ENCODE measurements around the gene FOXP1.

The FOXP1 gene

DNA sequence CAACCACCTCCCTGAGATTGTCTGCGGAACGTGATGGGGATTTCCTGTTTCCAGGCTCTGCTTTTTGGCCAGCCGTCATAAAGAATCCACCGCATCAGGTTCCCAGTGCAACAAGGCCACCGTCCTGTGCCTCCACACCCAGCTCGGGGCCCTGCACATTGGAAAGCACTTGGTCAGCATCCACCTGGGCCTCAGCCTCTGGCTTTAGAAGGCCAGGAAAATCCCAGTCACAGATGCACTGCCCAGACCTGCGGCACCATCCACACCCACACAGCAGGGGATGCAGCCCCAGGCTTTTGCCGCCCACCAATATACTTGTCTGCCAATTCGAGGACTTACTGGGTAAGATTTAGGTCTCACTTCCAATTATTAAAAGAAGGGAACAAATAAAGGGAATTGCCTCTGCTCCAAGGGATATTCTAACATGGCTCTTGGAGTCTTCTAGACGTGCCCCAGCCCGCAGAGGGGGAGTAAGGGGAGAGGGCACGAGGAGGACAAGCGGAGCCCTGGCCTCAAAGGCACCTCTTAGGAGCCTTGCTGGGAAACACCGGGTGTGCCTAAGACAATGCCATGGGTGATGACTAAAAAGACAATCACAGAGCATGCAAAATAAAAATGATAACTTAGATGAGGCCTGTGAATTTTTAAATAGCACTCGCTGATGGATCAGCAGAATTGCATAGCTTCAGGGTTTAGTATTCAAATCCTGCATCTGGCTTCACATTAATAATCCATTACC lies 169.2 kb downstream of the FOXP1 start:
- no peak overlapping the region for H3K4me3 ChIP-seq (ENCODE audit: low read depth in 1 of 2, low read length in 2 of 2)
- no peaks in the 10 kb centered on the region for H3K9me3 ChIP-seq (ENCODE audit: control insufficient read depth in 1 of 2, low read length in 2 of 2)
- no peak overlapping the region for H3K9ac ChIP-seq (ENCODE audit: low read depth in 1 of 2, low read length in 2 of 2)
- H3K4me1 ChIP-seq (ENCODE audit: control insufficient read depth in 1 of 2, insufficient read depth in 2 of 2, low read length in 2 of 2) = no peaks in the 10 kb centered on the region
- no peaks in the 10 kb centered on the region for H3K36me3 ChIP-seq (ENCODE audit: control insufficient read depth in 1 of 2, insufficient read depth in 2 of 2, low read length in 2 of 2)
- no peaks in the 10 kb centered on the region for H3K27me3 ChIP-seq (ENCODE audit: control insufficient read depth in 1 of 2, insufficient read depth in 2 of 2, low read length in 2 of 2)
- no peak overlapping the region for H3K27ac ChIP-seq (ENCODE audit: low read depth, low read length)

DNA sequence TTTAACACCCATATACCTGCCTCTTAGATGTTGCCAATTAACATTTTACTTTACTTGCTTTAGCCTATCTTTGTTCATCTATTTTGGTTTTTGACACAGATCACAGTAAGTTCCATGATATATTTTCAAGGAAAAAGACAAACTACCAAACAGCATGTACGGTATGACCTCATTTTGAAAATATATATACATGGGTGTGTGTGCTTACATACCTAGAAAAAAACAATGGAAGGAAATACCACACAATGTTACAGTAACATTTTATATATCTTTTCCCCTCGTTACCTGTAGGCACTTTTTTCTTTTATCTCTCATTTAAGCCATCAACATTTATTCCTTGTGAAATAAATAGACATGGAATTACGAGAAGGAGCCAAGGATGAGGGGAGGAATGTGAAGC lies 170.0 kb downstream of the FOXP1 start:
- H3K27ac ChIP-seq (ENCODE audit: low read depth, low read length) = no peak overlapping the region
- no peak overlapping the region for H3K9ac ChIP-seq (ENCODE audit: low read depth in 1 of 2, low read length in 2 of 2)
- no peak overlapping the region for H3K4me3 ChIP-seq (ENCODE audit: low read depth in 1 of 2, low read length in 2 of 2)
- no peaks in the 10 kb centered on the region for H3K4me1 ChIP-seq (ENCODE audit: control insufficient read depth in 1 of 2, insufficient read depth in 2 of 2, low read length in 2 of 2)
- H3K36me3 ChIP-seq (ENCODE audit: control insufficient read depth in 1 of 2, insufficient read depth in 2 of 2, low read length in 2 of 2) = no peaks in the 10 kb centered on the region
- H3K9me3 ChIP-seq (ENCODE audit: control insufficient read depth in 1 of 2, low read length in 2 of 2) = no peaks in the 10 kb centered on the region
- H3K27me3 ChIP-seq (ENCODE audit: control insufficient read depth in 1 of 2, insufficient read depth in 2 of 2, low read length in 2 of 2) = no peaks in the 10 kb centered on the region

DNA sequence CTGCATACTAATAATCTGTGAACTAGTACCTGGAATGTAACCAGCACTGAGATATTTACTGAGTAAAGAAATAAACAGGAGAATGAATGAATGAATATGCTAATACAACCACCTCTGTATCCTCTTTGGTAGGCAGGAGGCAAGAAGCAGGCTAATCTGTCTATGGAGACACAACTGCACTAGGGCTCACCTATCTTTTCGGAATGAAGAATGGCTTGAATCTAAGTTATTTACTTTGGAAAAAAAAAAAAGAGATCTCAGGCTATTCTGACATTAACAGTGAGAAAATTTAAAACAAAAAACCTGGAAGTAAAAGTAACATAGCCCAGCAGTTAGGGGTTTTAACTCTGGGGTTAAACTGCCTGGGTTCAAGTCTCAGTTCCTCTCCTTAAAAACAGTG lies 174.2 kb downstream of the FOXP1 start:
- Histone ChIP-seq H3K9ac (ENCODE audit: low read depth in 1 of 2, low read length in 2 of 2) (no peak overlapping the region), H3K9me3 (ENCODE audit: control insufficient read depth in 1 of 2, low read length in 2 of 2) (no peaks in the 10 kb centered on the region), H3K4me3 (ENCODE audit: low read depth in 1 of 2, low read length in 2 of 2) (no peak overlapping the region), H3K27me3 (ENCODE audit: control insufficient read depth in 1 of 2, insufficient read depth in 2 of 2, low read length in 2 of 2) (no peaks in the 10 kb centered on the region), H3K27ac (ENCODE audit: low read depth, low read length) (no peak overlapping the region), H3K4me1 (ENCODE audit: control insufficient read depth in 1 of 2, insufficient read depth in 2 of 2, low read length in 2 of 2) (no peaks in the 10 kb centered on the region), H3K36me3 (ENCODE audit: control insufficient read depth in 1 of 2, insufficient read depth in 2 of 2, low read length in 2 of 2) (no peaks in the 10 kb centered on the region)

DNA sequence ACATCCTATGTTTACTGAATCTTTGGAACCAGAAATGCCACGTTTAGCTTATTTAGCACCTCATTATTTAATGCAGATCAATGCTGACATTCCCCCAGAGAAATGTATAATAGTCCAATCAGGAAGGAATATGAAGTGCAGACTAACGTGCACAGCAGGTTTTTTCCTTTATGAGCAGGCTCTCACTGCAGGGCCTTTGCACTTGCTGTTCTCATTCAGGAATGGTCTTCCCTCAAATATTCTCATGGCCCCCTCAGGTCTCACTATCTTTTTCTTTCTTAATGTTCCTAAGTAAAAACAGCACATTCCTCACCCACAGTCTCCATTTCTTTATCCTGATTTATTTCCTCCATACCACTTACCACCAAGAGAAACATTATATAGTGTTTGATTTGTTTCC lies 174.6 kb downstream of the FOXP1 start:
- Histone ChIP-seq H3K9me3 (ENCODE audit: control insufficient read depth in 1 of 2, low read length in 2 of 2) (no peaks in the 10 kb centered on the region), H3K27me3 (ENCODE audit: control insufficient read depth in 1 of 2, insufficient read depth in 2 of 2, low read length in 2 of 2) (no peaks in the 10 kb centered on the region), H3K27ac (ENCODE audit: low read depth, low read length) (no peak overlapping the region), H3K9ac (ENCODE audit: low read depth in 1 of 2, low read length in 2 of 2) (no peak overlapping the region), H3K36me3 (ENCODE audit: control insufficient read depth in 1 of 2, insufficient read depth in 2 of 2, low read length in 2 of 2) (no peaks in the 10 kb centered on the region), H3K4me1 (ENCODE audit: control insufficient read depth in 1 of 2, insufficient read depth in 2 of 2, low read length in 2 of 2) (no peaks in the 10 kb centered on the region), H3K4me3 (ENCODE audit: low read depth in 1 of 2, low read length in 2 of 2) (no peak overlapping the region)

GRCh38 chr3:71407823-71408222 lies 175.7 kb downstream of the FOXP1 start:
- no peak overlapping the region for H3K9ac ChIP-seq (ENCODE audit: low read depth in 1 of 2, low read length in 2 of 2)
- no peaks in the 10 kb centered on the region for H3K4me1 ChIP-seq (ENCODE audit: control insufficient read depth in 1 of 2, insufficient read depth in 2 of 2, low read length in 2 of 2)
- no peaks in the 10 kb centered on the region for H3K36me3 ChIP-seq (ENCODE audit: control insufficient read depth in 1 of 2, insufficient read depth in 2 of 2, low read length in 2 of 2)
- H3K27ac ChIP-seq (ENCODE audit: low read depth, low read length) = no peak overlapping the region
- no peaks in the 10 kb centered on the region for H3K27me3 ChIP-seq (ENCODE audit: control insufficient read depth in 1 of 2, insufficient read depth in 2 of 2, low read length in 2 of 2)
- H3K4me3 ChIP-seq (ENCODE audit: low read depth in 1 of 2, low read length in 2 of 2) = no peak overlapping the region
- no peaks in the 10 kb centered on the region for H3K9me3 ChIP-seq (ENCODE audit: control insufficient read depth in 1 of 2, low read length in 2 of 2)

GRCh38 chr3:71406972-71407810 lies 176.3 kb downstream of the FOXP1 start:
- Histone ChIP-seq H3K9ac (ENCODE audit: low read depth in 1 of 2, low read length in 2 of 2) (no peak overlapping the region), H3K9me3 (ENCODE audit: control insufficient read depth in 1 of 2, low read length in 2 of 2) (no peaks in the 10 kb centered on the region), H3K27ac (ENCODE audit: low read depth, low read length) (no peak overlapping the region), H3K27me3 (ENCODE audit: control insufficient read depth in 1 of 2, insufficient read depth in 2 of 2, low read length in 2 of 2) (no peaks in the 10 kb centered on the region), H3K36me3 (ENCODE audit: control insufficient read depth in 1 of 2, insufficient read depth in 2 of 2, low read length in 2 of 2) (no peaks in the 10 kb centered on the region), H3K4me1 (ENCODE audit: control insufficient read depth in 1 of 2, insufficient read depth in 2 of 2, low read length in 2 of 2) (no peaks in the 10 kb centered on the region), H3K4me3 (ENCODE audit: low read depth in 1 of 2, low read length in 2 of 2) (no peak overlapping the region)

- Histone ChIP-seq H3K9me3 (ENCODE audit: control insufficient read depth in 1 of 2, low read length in 2 of 2) (no peaks in the 10 kb centered on the region), H3K4me1 (ENCODE audit: control insufficient read depth in 1 of 2, insufficient read depth in 2 of 2, low read length in 2 of 2) (peaks cover 7 to 16% of the 10 kb centered on the region in 2 donors), H3K9ac (ENCODE audit: low read depth in 1 of 2, low read length in 2 of 2) (no peak overlapping the region), H3K4me3 (ENCODE audit: low read depth in 1 of 2, low read length in 2 of 2) (no peak overlapping the region), H3K36me3 (ENCODE audit: control insufficient read depth in 1 of 2, insufficient read depth in 2 of 2, low read length in 2 of 2) (no peaks in the 10 kb centered on the region), H3K27me3 (ENCODE audit: control insufficient read depth in 1 of 2, insufficient read depth in 2 of 2, low read length in 2 of 2) (no peaks in the 10 kb centered on the region), H3K27ac (ENCODE audit: low read depth, low read length) (no peak overlapping the region)
Measured at GRCh38 chr3:71402911-71403310, 180.6 kb downstream of the FOXP1 start.

DNA sequence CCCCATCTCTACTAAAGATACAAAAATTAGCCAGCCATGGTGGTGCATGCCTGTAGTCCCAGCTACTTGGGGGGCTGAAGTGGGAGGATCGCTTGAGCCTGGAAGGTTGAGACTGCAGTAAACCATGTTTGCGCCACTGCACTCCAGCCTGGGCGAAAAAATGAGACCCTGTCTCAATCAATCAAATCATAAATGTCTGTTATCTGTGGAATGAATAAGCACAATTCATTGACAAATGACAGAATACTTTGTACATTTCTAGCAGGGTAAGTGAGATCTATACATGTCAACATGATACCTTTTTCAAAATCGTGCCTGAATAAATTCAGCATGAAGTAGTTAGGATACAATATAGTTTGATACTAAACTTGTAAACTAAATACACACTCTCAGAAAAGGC lies 181.2 kb downstream of the FOXP1 start:
- Histone ChIP-seq H3K9me3 (ENCODE audit: control insufficient read depth in 1 of 2, low read length in 2 of 2) (no peaks in the 10 kb centered on the region), H3K27me3 (ENCODE audit: control insufficient read depth in 1 of 2, insufficient read depth in 2 of 2, low read length in 2 of 2) (no peaks in the 10 kb centered on the region), H3K36me3 (ENCODE audit: control insufficient read depth in 1 of 2, insufficient read depth in 2 of 2, low read length in 2 of 2) (no peaks in the 10 kb centered on the region), H3K27ac (ENCODE audit: low read depth, low read length) (no peak overlapping the region), H3K4me3 (ENCODE audit: low read depth in 1 of 2, low read length in 2 of 2) (no peak overlapping the region), H3K9ac (ENCODE audit: low read depth in 1 of 2, low read length in 2 of 2) (no peak overlapping the region), H3K4me1 (ENCODE audit: control insufficient read depth in 1 of 2, insufficient read depth in 2 of 2, low read length in 2 of 2) (peaks cover 10 to 23% of the 10 kb centered on the region in 2 donors)

GRCh38 chr3:71401695-71402231 lies 181.8 kb downstream of the FOXP1 start:
- Histone ChIP-seq H3K9me3 (ENCODE audit: control insufficient read depth in 1 of 2, low read length in 2 of 2) (no peaks in the 10 kb centered on the region), H3K4me1 (ENCODE audit: control insufficient read depth in 1 of 2, insufficient read depth in 2 of 2, low read length in 2 of 2) (peaks cover 10 to 26% of the 10 kb centered on the region in 2 donors), H3K27me3 (ENCODE audit: control insufficient read depth in 1 of 2, insufficient read depth in 2 of 2, low read length in 2 of 2) (no peaks in the 10 kb centered on the region), H3K4me3 (ENCODE audit: low read depth in 1 of 2, low read length in 2 of 2) (no peak overlapping the region), H3K27ac (ENCODE audit: low read depth, low read length) (no peak overlapping the region), H3K36me3 (ENCODE audit: control insufficient read depth in 1 of 2, insufficient read depth in 2 of 2, low read length in 2 of 2) (no peaks in the 10 kb centered on the region), H3K9ac (ENCODE audit: low read depth in 1 of 2, low read length in 2 of 2) (no peak overlapping the region)

DNA sequence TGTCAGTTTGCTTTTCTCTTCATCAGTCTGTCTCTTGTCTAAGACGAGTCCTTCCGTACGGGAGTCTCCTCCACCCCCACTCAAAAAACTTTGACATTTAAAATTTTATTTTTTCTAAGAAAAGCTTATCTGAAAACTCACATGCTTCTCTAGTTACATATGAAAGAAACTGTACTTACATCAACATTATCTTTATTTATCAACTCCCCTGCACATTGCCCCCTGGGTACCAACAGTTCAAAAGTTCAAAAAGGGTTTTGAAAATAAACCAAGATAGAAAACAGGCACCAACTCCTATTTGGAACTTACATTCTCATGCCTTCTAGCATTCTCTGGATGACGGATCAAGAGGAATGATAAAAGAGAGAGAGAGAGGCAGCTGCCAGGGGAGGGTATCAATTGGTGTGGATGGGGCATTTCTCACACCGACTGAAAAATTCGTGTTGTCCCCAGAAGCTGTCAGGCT lies 182.5 kb downstream of the FOXP1 start:
- no peaks in the 10 kb centered on the region for H3K9me3 ChIP-seq (ENCODE audit: control insufficient read depth in 1 of 2, low read length in 2 of 2)
- no peak overlapping the region for H3K9ac ChIP-seq (ENCODE audit: low read depth in 1 of 2, low read length in 2 of 2)
- H3K4me1 ChIP-seq (ENCODE audit: control insufficient read depth in 1 of 2, insufficient read depth in 2 of 2, low read length in 2 of 2) = peaks cover 16 to 31% of the 10 kb centered on the region in 2 donors
- H3K36me3 ChIP-seq (ENCODE audit: control insufficient read depth in 1 of 2, insufficient read depth in 2 of 2, low read length in 2 of 2) = no peaks in the 10 kb centered on the region
- no peak overlapping the region for H3K27ac ChIP-seq (ENCODE audit: low read depth, low read length)
- H3K4me3 ChIP-seq (ENCODE audit: low read depth in 1 of 2, low read length in 2 of 2) = no peak overlapping the region
- no peaks in the 10 kb centered on the region for H3K27me3 ChIP-seq (ENCODE audit: control insufficient read depth in 1 of 2, insufficient read depth in 2 of 2, low read length in 2 of 2)

Measured in duodenal mucosa (tissue), 2 donors.